HG03103 (cell line): ENCODE data around the gene AFDN.

Experiments
- ATAC-seq: cut with Tn5 transposase; IDR thresholded peaks from one replicate; pipeline ENCODE4 v1.9.1; 2021; ENCODE audit warnings: low read depth; ENCODE audit not compliant: unreplicated experiment

Gene AFDN

GRCh38 chr6:167840526-167841179 lies 13.9 kb downstream of the AFDN start:
- ATAC-seq = no peak

- no peak for ATAC-seq
Measured at GRCh38 chr6:167841981-167842380, 15.3 kb downstream of the AFDN start.

GRCh38 chr6:167842457-167842856 lies 15.7 kb downstream of the AFDN start:
- no peak for ATAC-seq

GRCh38 chr6:167843023-167843422 lies 16.3 kb downstream of the AFDN start:
- ATAC-seq = no peak

GRCh38 chr6:167845856-167846255 lies 19.1 kb downstream of the AFDN start:
- no peak for ATAC-seq

GRCh38 chr6:167846997-167847606 lies 20.4 kb downstream of the AFDN start:
- no peak for ATAC-seq

GRCh38 chr6:167847936-167848335 lies 21.2 kb downstream of the AFDN start:
- no peak for ATAC-seq

GRCh38 chr6:167848783-167849182 lies 22.1 kb downstream of the AFDN start:
- no peak for ATAC-seq

- no peak for ATAC-seq
Measured at GRCh38 chr6:167849846-167850459, 23.2 kb downstream of the AFDN start.

GRCh38 chr6:167850782-167851181 lies 24.1 kb downstream of the AFDN start:
- ATAC-seq = no peak

- ATAC-seq = no peak
Measured at GRCh38 chr6:167851370-167851952, 24.8 kb downstream of the AFDN start.

- ATAC-seq = no peak
Measured at GRCh38 chr6:167855825-167856425, 29.2 kb downstream of the AFDN start.

- no peak for ATAC-seq
Measured at GRCh38 chr6:167856474-167856873, 29.8 kb downstream of the AFDN start.

- no peak for ATAC-seq
Measured at GRCh38 chr6:167856999-167857660, 30.4 kb downstream of the AFDN start.

- no peak for ATAC-seq
Measured at GRCh38 chr6:167858086-167858591, 31.4 kb downstream of the AFDN start.

- ATAC-seq = no peak
Measured at GRCh38 chr6:167858842-167859664, 32.3 kb downstream of the AFDN start.

GRCh38 chr6:167860550-167861226 lies 34.0 kb downstream of the AFDN start:
- ATAC-seq = no peak

- ATAC-seq = no peak
Measured at GRCh38 chr6:167861424-167861823, 34.7 kb downstream of the AFDN start.

GRCh38 chr6:167863897-167864296 lies 37.2 kb downstream of the AFDN start:
- no peak for ATAC-seq
